ENCODE measurements around the gene UBN2. TPM values are rescaled to one million over a fixed set of nuclear protein-coding genes. Genes with fewer than 3 reads are reported as not detected.

UBN2 gene
- total and polyA plus RNA-seq, 4 donors = 12.7 to 22.2 (median 14.6) TPM

GRCh38 chr7:139249179-139249810, 18.3 kb downstream of the UBN2 start:
- H3K27ac ChIP-seq (ENCODE audit: low read depth, low read length) = no peak overlapping the region
- peaks cover 34% of the 10 kb centered on the region for H3K36me3 ChIP-seq (ENCODE audit: control insufficient read depth, insufficient read depth, low read length)
- WGBS (ENCODE audit: insufficient coverage) = 100% methylated on average over 1 of the region's 4 CpGs
- no peaks in the 10 kb centered on the region for H3K4me1 ChIP-seq (ENCODE audit: control insufficient read depth, insufficient read depth, low read length)
- no peak overlapping the region for H3K4me3 ChIP-seq (ENCODE audit: low read depth, low read length)
- H3K9me3 ChIP-seq (ENCODE audit: control insufficient read depth, insufficient read depth, low read length) = no peaks in the 10 kb centered on the region
- H3K27me3 ChIP-seq (ENCODE audit: control insufficient read depth, insufficient read depth, low read length) = no peaks in the 10 kb centered on the region
- DNase-seq (ENCODE audit: low read depth in 4 of 6, low spot score in 6 of 6) = no peak

GRCh38 chr7:139252451-139252850, 21.4 kb downstream of the UBN2 start:
- WGBS (ENCODE audit: insufficient coverage) = no CpG with 5 or more reads among the region's 3 CpGs
- no peak for DNase-seq (ENCODE audit: low read depth in 4 of 6, low spot score in 6 of 6)
- H3K36me3 ChIP-seq (ENCODE audit: control insufficient read depth, insufficient read depth, low read length) = peaks cover 28% of the 10 kb centered on the region
- H3K27ac ChIP-seq (ENCODE audit: low read depth, low read length) = no peak overlapping the region
- no peaks in the 10 kb centered on the region for H3K4me1 ChIP-seq (ENCODE audit: control insufficient read depth, insufficient read depth, low read length)
- no peaks in the 10 kb centered on the region for H3K9me3 ChIP-seq (ENCODE audit: control insufficient read depth, insufficient read depth, low read length)
- no peak overlapping the region for H3K4me3 ChIP-seq (ENCODE audit: low read depth, low read length)
- H3K27me3 ChIP-seq (ENCODE audit: control insufficient read depth, insufficient read depth, low read length) = no peaks in the 10 kb centered on the region

- H3K4me3 ChIP-seq (ENCODE audit: low read depth, low read length) = no peak overlapping the region
- no peak for DNase-seq (ENCODE audit: low read depth in 4 of 6, low spot score in 6 of 6)
- H3K27me3 ChIP-seq (ENCODE audit: control insufficient read depth, insufficient read depth, low read length) = no peaks in the 10 kb centered on the region
- no peaks in the 10 kb centered on the region for H3K9me3 ChIP-seq (ENCODE audit: control insufficient read depth, insufficient read depth, low read length)
- no peak overlapping the region for H3K27ac ChIP-seq (ENCODE audit: low read depth, low read length)
- no peaks in the 10 kb centered on the region for H3K4me1 ChIP-seq (ENCODE audit: control insufficient read depth, insufficient read depth, low read length)
- 30% methylated on average over 2 of the region's 6 CpGs for WGBS (ENCODE audit: insufficient coverage)
- peaks cover 34% of the 10 kb centered on the region for H3K36me3 ChIP-seq (ENCODE audit: control insufficient read depth, insufficient read depth, low read length)
Observed at GRCh38 chr7:139254281-139254680, 23.2 kb downstream of the UBN2 start.

GRCh38 chr7:139254728-139255127, 23.7 kb downstream of the UBN2 start:
- Histone ChIP-seq H3K9me3 (ENCODE audit: control insufficient read depth, insufficient read depth, low read length) (no peaks in the 10 kb centered on the region), H3K4me3 (ENCODE audit: low read depth, low read length) (no peak overlapping the region), H3K27me3 (ENCODE audit: control insufficient read depth, insufficient read depth, low read length) (no peaks in the 10 kb centered on the region), H3K27ac (ENCODE audit: low read depth, low read length) (no peak overlapping the region), H3K4me1 (ENCODE audit: control insufficient read depth, insufficient read depth, low read length) (no peaks in the 10 kb centered on the region), H3K36me3 (ENCODE audit: control insufficient read depth, insufficient read depth, low read length) (peaks cover 32% of the 10 kb centered on the region)
- no peak for DNase-seq (ENCODE audit: low read depth in 4 of 6, low spot score in 6 of 6)
- 93% methylated on average over 2 of the region's 4 CpGs for WGBS (ENCODE audit: insufficient coverage)

- Histone ChIP-seq H3K4me1 (ENCODE audit: control insufficient read depth, insufficient read depth, low read length) (no peaks in the 10 kb centered on the region), H3K36me3 (ENCODE audit: control insufficient read depth, insufficient read depth, low read length) (peaks cover 30% of the 10 kb centered on the region), H3K27me3 (ENCODE audit: control insufficient read depth, insufficient read depth, low read length) (no peaks in the 10 kb centered on the region), H3K9me3 (ENCODE audit: control insufficient read depth, insufficient read depth, low read length) (no peaks in the 10 kb centered on the region), H3K27ac (ENCODE audit: low read depth, low read length) (no peak overlapping the region), H3K4me3 (ENCODE audit: low read depth, low read length) (no peak overlapping the region)
- WGBS (ENCODE audit: insufficient coverage) = 100% methylated on average over 1 of the region's 4 CpGs
- no peak for DNase-seq (ENCODE audit: low read depth in 4 of 6, low spot score in 6 of 6)
Observed at GRCh38 chr7:139255290-139255689, 24.3 kb downstream of the UBN2 start.

GRCh38 chr7:139259142-139259541, 28.1 kb downstream of the UBN2 start:
- Histone ChIP-seq H3K27ac (ENCODE audit: low read depth, low read length) (no peak overlapping the region), H3K4me1 (ENCODE audit: control insufficient read depth, insufficient read depth, low read length) (no peaks in the 10 kb centered on the region), H3K4me3 (ENCODE audit: low read depth, low read length) (no peak overlapping the region), H3K36me3 (ENCODE audit: control insufficient read depth, insufficient read depth, low read length) (peaks cover 32% of the 10 kb centered on the region), H3K9me3 (ENCODE audit: control insufficient read depth, insufficient read depth, low read length) (no peaks in the 10 kb centered on the region), H3K27me3 (ENCODE audit: control insufficient read depth, insufficient read depth, low read length) (no peaks in the 10 kb centered on the region)
- no CpG with 5 or more reads among the region's 6 CpGs for WGBS (ENCODE audit: insufficient coverage)
- no peak for DNase-seq (ENCODE audit: low read depth in 4 of 6, low spot score in 6 of 6)

- no peak for DNase-seq (ENCODE audit: low read depth in 4 of 6, low spot score in 6 of 6)
- Histone ChIP-seq H3K36me3 (ENCODE audit: control insufficient read depth, insufficient read depth, low read length) (peaks cover 43% of the 10 kb centered on the region), H3K9me3 (ENCODE audit: control insufficient read depth, insufficient read depth, low read length) (no peaks in the 10 kb centered on the region), H3K4me3 (ENCODE audit: low read depth, low read length) (no peak overlapping the region), H3K27ac (ENCODE audit: low read depth, low read length) (no peak overlapping the region), H3K27me3 (ENCODE audit: control insufficient read depth, insufficient read depth, low read length) (no peaks in the 10 kb centered on the region), H3K4me1 (ENCODE audit: control insufficient read depth, insufficient read depth, low read length) (no peaks in the 10 kb centered on the region)
- no CpG with 5 or more reads among the region's 3 CpGs for WGBS (ENCODE audit: insufficient coverage)
Observed at GRCh38 chr7:139264220-139264619, 33.2 kb downstream of the UBN2 start.

GRCh38 chr7:139265673-139266072, 34.6 kb downstream of the UBN2 start:
- WGBS (ENCODE audit: insufficient coverage) = 100% methylated on average over 2 of the region's 2 CpGs
- no peak for DNase-seq (ENCODE audit: low read depth in 4 of 6, low spot score in 6 of 6)
- Histone ChIP-seq H3K27ac (ENCODE audit: low read depth, low read length) (no peak overlapping the region), H3K4me1 (ENCODE audit: control insufficient read depth, insufficient read depth, low read length) (no peaks in the 10 kb centered on the region), H3K4me3 (ENCODE audit: low read depth, low read length) (no peak overlapping the region), H3K9me3 (ENCODE audit: control insufficient read depth, insufficient read depth, low read length) (no peaks in the 10 kb centered on the region), H3K27me3 (ENCODE audit: control insufficient read depth, insufficient read depth, low read length) (no peaks in the 10 kb centered on the region), H3K36me3 (ENCODE audit: control insufficient read depth, insufficient read depth, low read length) (peaks cover 48% of the 10 kb centered on the region)

GRCh38 chr7:139271718-139272628, 40.9 kb downstream of the UBN2 start:
- no peaks in the 10 kb centered on the region for H3K4me1 ChIP-seq (ENCODE audit: control insufficient read depth, insufficient read depth, low read length)
- DNase-seq (ENCODE audit: low read depth in 4 of 6, low spot score in 6 of 6) = peak in 1 of 6 donors; percentile 54
- H3K4me3 ChIP-seq (ENCODE audit: low read depth, low read length) = no peak overlapping the region
- H3K36me3 ChIP-seq (ENCODE audit: control insufficient read depth, insufficient read depth, low read length) = peaks cover 46% of the 10 kb centered on the region
- H3K27ac ChIP-seq (ENCODE audit: low read depth, low read length) = no peak overlapping the region
- no peaks in the 10 kb centered on the region for H3K27me3 ChIP-seq (ENCODE audit: control insufficient read depth, insufficient read depth, low read length)
- no peaks in the 10 kb centered on the region for H3K9me3 ChIP-seq (ENCODE audit: control insufficient read depth, insufficient read depth, low read length)
- 91% methylated on average over 5 of the region's 17 CpGs for WGBS (ENCODE audit: insufficient coverage)

Measured in spinal cord (tissue), 10 donors.